DND-41 (cell line): ENCODE results near the gene CEP192.
A peak's percentile ranks its signal among the peaks of the same experiment; 100 is the strongest.

Source experiments
- ATAC-seq: fragments of 200-7000 bp; cut with Tn5 transposase; 3 replicates; pipeline ENCODE4 v1.9.1; 2021; ENCODE audit warnings: low read depth; ENCODE audit not compliant: insufficient read depth
- DNase-seq: peaks from one replicate; pipeline ENCODE4 v3.0.0-alpha.2; 2020
- H2AFZ ChIP-seq: 2 replicates; pipeline ENCODE4 v1.6.0; 2012; ENCODE audit warnings: low read depth, low read length
- H3K27ac ChIP-seq: 2 replicates; pipeline ENCODE4 v1.5.1; 2012; ENCODE audit warnings: low read length, inconsistent platforms
- H3K27me3 ChIP-seq: fragments of 200-600 bp; sonication (generic); 2 replicates; pipeline ENCODE4 v1.6.0; 2012; ENCODE audit warnings: low read length, mild to moderate bottlenecking, inconsistent platforms; ENCODE audit not compliant: insufficient read depth, poor library complexity
- H3K36me3 ChIP-seq: 2 replicates; pipeline ENCODE4 v1.5.1; 2012; ENCODE audit warnings: low read length, inconsistent platforms; ENCODE audit not compliant: insufficient read depth
- H3K4me1 ChIP-seq: 2 replicates; pipeline ENCODE4 v1.5.1; 2012; ENCODE audit warnings: mild to moderate bottlenecking, low read length; ENCODE audit not compliant: insufficient read depth
- H3K4me2 ChIP-seq: 2 replicates; pipeline ENCODE4 v1.6.0; 2012; ENCODE audit warnings: mild to moderate bottlenecking, moderate library complexity, low read length, inconsistent platforms; ENCODE audit not compliant: insufficient read depth
- H3K4me3 ChIP-seq, 2 experiments: fragments of 200-600 bp in 1 of 2; shearing (Covaris generic) in 1 of 2; 2 replicates each; pipeline ENCODE4 v1.5.1; 2012 to 2016; ENCODE audit warnings: inconsistent platforms in 2 of 2, low read length in 2 of 2, mild to moderate bottlenecking in 2 of 2, low read depth in 1 of 2, moderate library complexity in 1 of 2
- H3K79me2 ChIP-seq: 2 replicates; pipeline ENCODE4 v1.6.0; 2012; ENCODE audit warnings: low read length, inconsistent platforms; ENCODE audit not compliant: insufficient read depth
- H3K9ac ChIP-seq: 2 replicates; pipeline ENCODE4 v1.6.0; 2012; ENCODE audit warnings: low read depth, mild to moderate bottlenecking, inconsistent platforms, low read length, moderate library complexity
- H3K9me3 ChIP-seq: 2 replicates; pipeline ENCODE4 v1.5.1; 2012; ENCODE audit warnings: low read length, moderate library complexity, mild to moderate bottlenecking, inconsistent platforms; ENCODE audit not compliant: insufficient read depth, severe bottlenecking
- H4K20me1 ChIP-seq: 2 replicates; pipeline ENCODE4 v1.6.0; 2012; ENCODE audit warnings: low read length; ENCODE audit not compliant: insufficient read depth
- EZH2 ChIP-seq: IDR thresholded peaks from 3 replicates; pipeline ENCODE4 v1.6.1; 2012; ENCODE audit warnings: borderline replicate concordance, low read depth, mild to moderate bottlenecking, moderate library complexity, low read length, inconsistent platforms; ENCODE audit not compliant: severe bottlenecking
- TF ChIP-seq, protein P1 (sequence below): IDR thresholded peaks from 2 replicates; pipeline ENCODE4 v1.5.1; 2012; ENCODE audit warnings: borderline replicate concordance, low read length, moderate library complexity, mild to moderate bottlenecking; ENCODE audit not compliant: poor library complexity, severe bottlenecking; ENCODE audit errors: extremely low read depth

Gene CEP192

DNA sequence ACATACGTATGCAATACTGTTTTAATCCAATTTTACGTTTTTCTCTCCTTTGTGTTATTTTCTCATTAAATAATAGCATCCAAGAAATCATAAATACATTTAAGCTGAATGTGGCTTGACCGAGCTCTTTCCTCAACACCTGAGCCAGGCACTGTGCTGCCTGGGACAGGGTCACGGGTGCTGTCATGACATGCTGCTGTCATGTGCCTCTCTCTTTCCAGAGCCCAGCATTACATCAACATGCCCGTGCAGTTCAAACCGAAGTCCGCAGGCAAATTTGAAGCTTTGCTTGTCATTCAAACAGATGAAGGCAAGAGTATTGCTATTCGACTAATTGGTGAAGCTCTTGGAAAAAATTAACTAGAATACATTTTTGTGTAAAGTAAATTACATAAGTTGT is 133.2 kb downstream of the CEP192 start:
- H3K9ac ChIP-seq: no peak overlapping the region
- H3K36me3 ChIP-seq: peaks cover 50% of the 10 kb centered on the region
- ATAC-seq (no peak), DNase-seq (no peak)
- H3K4me3 ChIP-seq: no peak overlapping the region
- no peaks in the 10 kb centered on the region for H4K20me1 ChIP-seq
- no peaks in the 10 kb centered on the region for H3K9me3 ChIP-seq
- H3K27ac ChIP-seq: no peak overlapping the region
- no peak overlapping the region for H3K4me2 ChIP-seq
- H2AFZ ChIP-seq: no peak overlapping the region
- H3K79me2 ChIP-seq: no peaks in the 10 kb centered on the region
- H3K27me3 ChIP-seq: no peaks in the 10 kb centered on the region
- TF ChIP-seq, protein P1, sequence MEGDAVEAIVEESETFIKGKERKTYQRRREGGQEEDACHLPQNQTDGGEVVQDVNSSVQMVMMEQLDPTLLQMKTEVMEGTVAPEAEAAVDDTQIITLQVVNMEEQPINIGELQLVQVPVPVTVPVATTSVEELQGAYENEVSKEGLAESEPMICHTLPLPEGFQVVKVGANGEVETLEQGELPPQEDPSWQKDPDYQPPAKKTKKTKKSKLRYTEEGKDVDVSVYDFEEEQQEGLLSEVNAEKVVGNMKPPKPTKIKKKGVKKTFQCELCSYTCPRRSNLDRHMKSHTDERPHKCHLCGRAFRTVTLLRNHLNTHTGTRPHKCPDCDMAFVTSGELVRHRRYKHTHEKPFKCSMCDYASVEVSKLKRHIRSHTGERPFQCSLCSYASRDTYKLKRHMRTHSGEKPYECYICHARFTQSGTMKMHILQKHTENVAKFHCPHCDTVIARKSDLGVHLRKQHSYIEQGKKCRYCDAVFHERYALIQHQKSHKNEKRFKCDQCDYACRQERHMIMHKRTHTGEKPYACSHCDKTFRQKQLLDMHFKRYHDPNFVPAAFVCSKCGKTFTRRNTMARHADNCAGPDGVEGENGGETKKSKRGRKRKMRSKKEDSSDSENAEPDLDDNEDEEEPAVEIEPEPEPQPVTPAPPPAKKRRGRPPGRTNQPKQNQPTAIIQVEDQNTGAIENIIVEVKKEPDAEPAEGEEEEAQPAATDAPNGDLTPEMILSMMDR: no peak
- no peak for TF ChIP-seq EZH2
- no peaks in the 10 kb centered on the region for H3K4me1 ChIP-seq

DNA sequence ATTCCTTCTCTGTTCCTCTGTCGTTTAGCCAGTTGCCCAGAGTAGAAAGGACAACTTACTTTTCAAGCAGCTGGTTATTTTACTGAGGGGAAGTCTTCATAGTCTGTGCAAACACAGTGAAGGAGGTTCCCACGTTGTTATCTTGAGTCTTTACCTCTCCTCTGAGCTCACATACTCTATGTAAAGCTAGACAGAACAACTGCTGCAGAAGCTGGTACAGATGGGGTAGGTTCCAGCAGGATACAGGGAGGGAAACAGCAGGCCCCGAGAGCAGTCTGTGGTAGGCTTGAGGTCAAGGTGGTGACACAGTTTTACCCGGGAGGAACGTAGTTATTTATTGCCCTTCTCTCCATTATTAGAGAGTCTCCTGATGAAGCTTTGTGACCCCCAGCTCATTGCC is 134.0 kb downstream of the CEP192 start:
- H3K4me3 ChIP-seq: no peak overlapping the region
- no peak for TF ChIP-seq EZH2
- TF ChIP-seq, protein P1: no peak
- H3K4me2 ChIP-seq: no peak overlapping the region
- H2AFZ ChIP-seq: no peak overlapping the region
- H3K4me1 ChIP-seq: no peaks in the 10 kb centered on the region
- H3K9me3 ChIP-seq: no peaks in the 10 kb centered on the region
- peaks cover 50% of the 10 kb centered on the region for H3K36me3 ChIP-seq
- DNase-seq (no peak), ATAC-seq (no peak)
- H3K79me2 ChIP-seq: no peaks in the 10 kb centered on the region
- H4K20me1 ChIP-seq: no peaks in the 10 kb centered on the region
- H3K27ac ChIP-seq: peak overlapping the region; percentile 25; the same call in 1 of the 2 replicates
- H3K9ac ChIP-seq: no peak overlapping the region
- H3K27me3 ChIP-seq: no peaks in the 10 kb centered on the region

DNA sequence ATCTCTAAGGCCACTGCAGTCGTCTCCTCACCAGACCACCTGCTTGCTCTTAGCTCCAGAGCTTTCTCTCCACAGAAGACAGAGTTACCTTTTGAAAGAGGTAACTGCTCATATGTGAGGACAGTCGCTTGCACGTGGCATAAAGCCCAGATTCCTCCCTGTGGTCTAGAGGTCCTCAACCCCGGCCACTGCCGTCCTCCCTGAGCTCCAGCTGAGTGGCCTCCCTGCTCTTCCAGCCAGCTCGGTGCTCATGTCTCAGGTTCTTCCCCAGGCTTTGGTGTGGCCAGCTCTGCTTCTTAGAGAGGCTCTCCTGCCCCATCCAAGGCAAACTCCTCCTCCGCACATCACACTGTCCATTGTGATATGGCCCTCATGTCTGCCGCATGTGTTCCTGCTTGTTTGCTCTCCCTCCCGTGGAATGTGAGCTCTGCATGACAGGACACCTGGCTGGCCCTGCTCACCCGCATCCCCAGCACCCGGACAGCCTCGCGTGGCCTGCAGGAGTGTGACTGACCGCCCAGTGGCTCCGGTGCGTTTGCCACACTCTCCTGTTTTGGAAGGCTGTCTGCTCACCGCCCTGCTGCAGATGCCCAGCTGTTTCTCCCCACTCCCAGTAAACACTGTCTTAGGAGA is 135.9 kb downstream of the CEP192 start:
- H3K36me3 ChIP-seq: peaks cover 42% of the 10 kb centered on the region
- no peak overlapping the region for H3K27ac ChIP-seq
- no peaks in the 10 kb centered on the region for H3K27me3 ChIP-seq
- no peaks in the 10 kb centered on the region for H3K9me3 ChIP-seq
- H3K4me1 ChIP-seq: no peaks in the 10 kb centered on the region
- H3K79me2 ChIP-seq: no peaks in the 10 kb centered on the region
- DNase-seq: no peak
- ATAC-seq: no peak
- no peak overlapping the region for H2AFZ ChIP-seq
- H4K20me1 ChIP-seq: no peaks in the 10 kb centered on the region
- TF ChIP-seq EZH2: no peak
- TF ChIP-seq, protein P1: no peak
- no peak overlapping the region for H3K4me3 ChIP-seq
- no peak overlapping the region for H3K9ac ChIP-seq
- no peak overlapping the region for H3K4me2 ChIP-seq
